HL-60 (cell line): ENCODE data around the gene ANO6.

Experiments used
- SPI1 ChIP-seq: IDR thresholded peaks from 2 replicates; pipeline ENCODE4 v1.6.1; 2012; ENCODE audit warnings: low read depth, mild to moderate bottlenecking, borderline replicate concordance
- TF ChIP-seq, protein P1 (sequence below): IDR thresholded peaks from one replicate; pipeline ENCODE4 v1.5.1; 2011; ENCODE audit warnings: low read length, control low read depth, inconsistent platforms; ENCODE audit not compliant: insufficient read depth

DNA sequence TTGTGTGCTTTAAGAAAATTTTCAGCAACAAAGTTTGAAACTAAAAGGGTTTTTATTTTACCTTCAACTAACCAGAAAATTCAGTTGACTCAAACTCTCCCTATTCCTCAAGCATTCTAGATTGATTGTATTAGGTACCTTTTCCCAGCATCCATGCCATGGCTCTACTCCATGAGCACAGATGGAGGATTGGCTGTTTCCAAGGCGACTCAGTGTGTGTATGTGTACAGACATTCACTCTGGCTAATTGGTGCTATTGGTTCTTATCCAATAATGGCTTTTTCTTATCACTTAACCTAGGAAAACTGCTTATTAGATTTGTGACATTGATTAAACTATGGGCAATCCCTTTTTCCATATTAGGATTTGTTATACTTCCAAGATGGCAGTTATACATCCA is 202.6 kb downstream of the ANO6 start:
- TF ChIP-seq, protein P1, sequence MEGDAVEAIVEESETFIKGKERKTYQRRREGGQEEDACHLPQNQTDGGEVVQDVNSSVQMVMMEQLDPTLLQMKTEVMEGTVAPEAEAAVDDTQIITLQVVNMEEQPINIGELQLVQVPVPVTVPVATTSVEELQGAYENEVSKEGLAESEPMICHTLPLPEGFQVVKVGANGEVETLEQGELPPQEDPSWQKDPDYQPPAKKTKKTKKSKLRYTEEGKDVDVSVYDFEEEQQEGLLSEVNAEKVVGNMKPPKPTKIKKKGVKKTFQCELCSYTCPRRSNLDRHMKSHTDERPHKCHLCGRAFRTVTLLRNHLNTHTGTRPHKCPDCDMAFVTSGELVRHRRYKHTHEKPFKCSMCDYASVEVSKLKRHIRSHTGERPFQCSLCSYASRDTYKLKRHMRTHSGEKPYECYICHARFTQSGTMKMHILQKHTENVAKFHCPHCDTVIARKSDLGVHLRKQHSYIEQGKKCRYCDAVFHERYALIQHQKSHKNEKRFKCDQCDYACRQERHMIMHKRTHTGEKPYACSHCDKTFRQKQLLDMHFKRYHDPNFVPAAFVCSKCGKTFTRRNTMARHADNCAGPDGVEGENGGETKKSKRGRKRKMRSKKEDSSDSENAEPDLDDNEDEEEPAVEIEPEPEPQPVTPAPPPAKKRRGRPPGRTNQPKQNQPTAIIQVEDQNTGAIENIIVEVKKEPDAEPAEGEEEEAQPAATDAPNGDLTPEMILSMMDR, result no peak
- TF ChIP-seq SPI1, result no peak
